Measurements from ENCODE around the gene RPL36AL. TPM values are rescaled to one million over a fixed set of nuclear protein-coding genes. Genes with fewer than 3 reads are reported as not detected.
"Not testable (repeated sequence)": the region's sequence is repeated elsewhere in the genome, so short reads cannot be mapped to it uniquely, and the experiment has no call there.

RPL36AL gene
- total RNA-seq, 1 donor from 2014 or later, result 258 TPM

GRCh38 chr14:49593016-49593415 lies 27.4 kb downstream of the RPL36AL start:
- no peak for DNase-seq (ENCODE audit: low read depth)
- H3K36me3 ChIP-seq (ENCODE audit: control insufficient read depth, insufficient read depth, low read length), result no peaks in the 10 kb centered on the region
- no peak overlapping the region for H3K4me3 ChIP-seq (ENCODE audit: low read depth, low read length)
- no peaks in the 10 kb centered on the region for H3K27me3 ChIP-seq (ENCODE audit: control insufficient read depth, insufficient read depth, low read length)
- no peak for TF ChIP-seq CTCF (IDR thresholded peaks at IDR 0.05; ENCODE audit: insufficient read depth, low read length, poor library complexity, severe bottlenecking)

GRCh38 chr14:49589387-49589786 lies 31.0 kb downstream of the RPL36AL start:
- Histone ChIP-seq H3K4me3 (ENCODE audit: low read depth, low read length) (no peak overlapping the region), H3K27me3 (ENCODE audit: control insufficient read depth, insufficient read depth, low read length) (no peaks in the 10 kb centered on the region), H3K36me3 (ENCODE audit: control insufficient read depth, insufficient read depth, low read length) (no peaks in the 10 kb centered on the region)
- no peak for DNase-seq (ENCODE audit: low read depth)
- no peak for TF ChIP-seq CTCF (IDR thresholded peaks at IDR 0.05; ENCODE audit: insufficient read depth, low read length, poor library complexity, severe bottlenecking)

- Histone ChIP-seq H3K4me3 (ENCODE audit: low read depth, low read length) (peak overlapping the region; percentile 16), H3K36me3 (ENCODE audit: control insufficient read depth, insufficient read depth, low read length) (no peaks in the 10 kb centered on the region), H3K27me3 (ENCODE audit: control insufficient read depth, insufficient read depth, low read length) (no peaks in the 10 kb centered on the region)
- peak; percentile 34 for DNase-seq (ENCODE audit: low read depth)
- peak; percentile 76 for TF ChIP-seq CTCF (IDR thresholded peaks at IDR 0.05; ENCODE audit: insufficient read depth, low read length, poor library complexity, severe bottlenecking)
These were observed 33.6 kb downstream of the RPL36AL start for GRCh38 chr14:49586673-49587460.

GRCh38 chr14:49585803-49586672 lies 34.4 kb downstream of the RPL36AL start, which contains the start of gene RPS29:
Gene RPS29 (minus strand): TSS chr14:49586380. CDS start chr14:49586346, 34 bp downstream.
- Histone ChIP-seq H3K4me3 (ENCODE audit: low read depth, low read length) (peak within 1 kb of the TSS; percentile 80), H3K36me3 (ENCODE audit: control insufficient read depth, insufficient read depth, low read length) (no peaks in the 10 kb centered on the region), H3K27me3 (ENCODE audit: control insufficient read depth, insufficient read depth, low read length) (no peaks in the 10 kb centered on the region)
- TF ChIP-seq CTCF (IDR thresholded peaks at IDR 0.05; ENCODE audit: insufficient read depth, low read length, poor library complexity, severe bottlenecking), result no peak
- peak; percentile 93 for DNase-seq (ENCODE audit: low read depth)

GRCh38 chr14:49584981-49585640 lies 35.3 kb downstream of the RPL36AL start:
- not testable (repeated sequence) for H3K27me3 ChIP-seq (ENCODE audit: control insufficient read depth, insufficient read depth, low read length); H3K36me3 ChIP-seq (ENCODE audit: control insufficient read depth, insufficient read depth, low read length); DNase-seq (ENCODE audit: low read depth)
- H3K4me3 ChIP-seq (ENCODE audit: low read depth, low read length), result peak overlapping the region; percentile 80

GRCh38 chr14:49584058-49584457 lies 36.4 kb downstream of the RPL36AL start:
- no peak for DNase-seq (ENCODE audit: low read depth)
- TF ChIP-seq CTCF (IDR thresholded peaks at IDR 0.05; ENCODE audit: insufficient read depth, low read length, poor library complexity, severe bottlenecking), result no peak
- Histone ChIP-seq H3K4me3 (ENCODE audit: low read depth, low read length) (no peak overlapping the region), H3K36me3 (ENCODE audit: control insufficient read depth, insufficient read depth, low read length) (no peaks in the 10 kb centered on the region), H3K27me3 (ENCODE audit: control insufficient read depth, insufficient read depth, low read length) (no peaks in the 10 kb centered on the region)
